Measurements from ENCODE around the gene EMX1.

Gene EMX1

DNA sequence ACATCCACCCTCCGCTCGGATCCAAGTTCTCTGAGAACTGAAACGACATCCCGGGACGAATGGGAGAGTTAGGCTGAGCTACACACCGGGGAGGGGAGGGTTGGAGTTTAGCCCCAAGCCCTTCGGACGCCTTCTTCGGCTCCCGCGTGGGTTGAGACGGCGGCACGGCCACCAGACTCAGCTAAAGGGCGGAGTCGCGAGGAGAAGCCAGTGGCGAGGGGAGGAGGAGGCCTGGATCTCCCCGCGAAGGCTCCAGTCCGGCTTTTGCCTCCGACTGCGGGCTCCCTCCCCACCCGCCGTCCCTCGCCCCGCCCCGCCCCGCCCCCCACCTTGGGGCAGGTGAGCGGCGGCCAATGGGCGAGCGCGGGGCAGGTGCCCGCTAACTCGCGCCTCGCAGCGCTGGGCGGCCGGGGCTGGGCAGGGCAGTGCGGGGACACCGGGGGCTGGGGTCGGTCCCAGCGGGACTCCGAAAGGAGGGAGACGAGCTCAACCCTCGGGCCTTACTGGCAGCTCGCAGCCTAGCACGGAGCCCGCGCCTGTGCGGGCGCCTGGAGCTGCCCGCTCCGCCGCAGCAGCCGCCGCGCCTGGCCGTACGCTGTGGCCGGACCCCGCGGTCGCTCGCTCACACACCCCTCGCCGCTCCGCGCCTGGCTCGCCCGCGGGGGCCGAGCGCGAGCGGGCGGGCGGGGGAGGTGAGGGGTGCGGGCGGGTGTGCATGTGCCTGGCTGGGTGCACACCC is at the start of gene EMX1:
Gene EMX1, plus strand, starts transcription at position 382 of the 739 bp plus-strand sequence. Its CDS starts 334 bp downstream, at position 716.
- peak in 1 of 2 donors; percentile 42 for DNase-seq (ENCODE audit: low read depth in 1 of 2, low spot score in 1 of 2)

DNA sequence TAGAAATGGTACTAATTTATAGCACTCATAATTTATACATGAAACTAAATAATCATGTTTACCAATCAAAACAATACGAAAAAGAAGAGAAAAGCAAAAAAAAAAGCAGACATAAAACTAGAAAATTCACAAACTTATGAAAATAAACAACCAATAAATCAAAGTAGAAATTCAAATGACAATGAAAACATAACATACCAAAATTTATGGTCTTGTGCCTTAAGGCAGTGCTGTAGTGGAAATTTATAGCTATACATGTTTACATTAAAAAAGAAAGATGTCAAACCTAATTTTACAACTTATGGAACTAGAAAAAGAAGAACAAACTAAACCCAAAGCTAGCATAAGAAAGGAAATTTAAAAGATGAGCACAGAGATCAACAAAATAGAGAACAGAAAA is 46.3 kb upstream of the EMX1 start:
- no peak for DNase-seq (ENCODE audit: low read depth in 1 of 2, low spot score in 1 of 2)

GRCh38 chr2:72871880-72872279 is 45.4 kb upstream of the EMX1 start:
- DNase-seq (ENCODE audit: low read depth in 1 of 2, low spot score in 1 of 2), result no peak

- DNase-seq (ENCODE audit: low read depth in 1 of 2, low spot score in 1 of 2), result no peak
Measured at GRCh38 chr2:72883356-72883962, 33.9 kb upstream of the EMX1 start.

DNA sequence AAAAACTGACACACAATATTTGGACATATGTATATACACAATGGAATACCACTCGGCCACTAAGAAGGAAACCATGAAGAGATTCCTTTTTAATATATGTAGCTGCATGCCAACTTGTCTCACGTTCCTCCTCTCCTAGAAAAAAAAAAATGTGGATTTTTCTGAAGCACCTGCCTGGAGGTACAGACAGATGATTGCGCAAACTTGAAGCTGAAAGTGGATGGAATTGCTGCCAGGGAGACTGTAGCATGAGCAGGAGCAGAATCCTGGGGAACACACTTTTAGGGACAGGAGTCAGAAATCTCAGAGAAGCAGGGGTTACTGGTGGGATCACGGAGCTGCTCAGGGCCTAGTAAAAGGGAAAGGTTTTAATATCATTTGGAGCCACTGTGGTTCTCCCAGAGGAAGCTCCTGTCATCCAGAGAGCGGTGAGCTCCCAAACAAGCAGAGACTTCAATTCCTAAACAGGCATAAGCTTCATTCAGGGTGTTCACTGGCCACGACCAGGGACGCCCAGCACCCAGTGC is 30.8 kb upstream of the EMX1 start:
- DNase-seq (ENCODE audit: low read depth in 1 of 2, low spot score in 1 of 2), result no peak

GRCh38 chr2:72887032-72887739 is 30.1 kb upstream of the EMX1 start, which contains the start of gene SPR:
Gene SPR (plus strand): TSS chr2:72887408. CDS start chr2:72887433, 25 bp downstream.
- DNase-seq (ENCODE audit: low read depth in 1 of 2, low spot score in 1 of 2), result peak in 1 of 2 donors; percentile 59

GRCh38 chr2:72887740-72888437 is 29.4 kb upstream of the EMX1 start:
- DNase-seq (ENCODE audit: low read depth in 1 of 2, low spot score in 1 of 2), result peak in 1 of 2 donors; percentile 48

DNA sequence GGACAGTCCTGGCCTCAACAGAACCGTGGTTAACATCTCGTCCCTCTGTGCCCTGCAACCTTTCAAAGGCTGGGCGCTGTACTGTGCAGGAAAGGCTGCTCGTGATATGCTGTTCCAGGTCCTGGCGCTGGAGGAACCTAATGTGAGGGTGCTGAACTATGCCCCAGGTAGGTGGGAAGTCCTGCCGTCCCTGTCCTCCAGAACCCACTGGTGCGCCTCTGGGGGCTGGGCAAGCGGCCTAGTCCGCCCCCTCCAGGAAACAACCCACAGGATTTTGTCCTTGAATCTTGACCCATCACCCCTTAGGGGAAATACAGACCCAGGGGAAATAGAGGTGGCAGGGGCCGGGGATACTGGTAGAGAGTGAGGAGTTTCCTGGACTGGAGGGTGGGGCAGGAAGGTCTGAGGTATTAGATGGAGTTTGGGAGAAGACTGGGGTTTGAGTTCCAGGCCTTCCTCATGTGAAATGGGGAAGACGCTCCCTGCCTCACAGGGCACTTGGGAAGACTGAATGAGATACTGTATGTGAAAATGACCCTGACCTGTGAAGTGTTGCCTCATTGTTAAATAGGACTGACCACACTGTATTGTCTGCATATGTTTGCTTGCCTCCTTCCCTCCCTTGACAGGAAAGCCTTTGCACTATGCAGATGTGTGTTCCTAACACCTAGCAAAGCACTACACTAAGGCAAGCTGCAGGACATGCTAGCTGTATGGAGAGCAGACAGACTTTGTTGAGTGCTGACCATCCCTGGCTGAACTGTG is 28.7 kb upstream of the EMX1 start:
- DNase-seq (ENCODE audit: low read depth in 1 of 2, low spot score in 1 of 2), result no peak

DNA sequence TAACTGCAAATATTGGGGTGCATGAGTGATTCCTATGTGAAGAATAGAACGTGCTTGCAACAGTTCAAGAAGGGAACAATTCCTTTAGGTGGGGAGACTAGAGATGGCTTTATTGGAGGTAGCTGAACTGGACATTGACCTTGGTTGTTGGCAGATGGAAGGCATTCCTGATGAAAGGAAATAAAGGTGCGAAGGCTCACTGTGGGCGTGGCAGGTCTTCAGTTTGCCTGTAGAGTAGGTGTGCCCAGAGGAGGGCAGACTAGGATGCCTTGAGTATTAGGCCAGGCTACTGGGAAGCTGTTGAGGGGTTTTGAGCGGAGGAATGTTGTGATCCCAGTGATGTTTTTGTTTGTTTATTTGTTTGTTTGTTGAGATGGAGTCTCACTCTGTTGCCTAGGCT is 27.3 kb upstream of the EMX1 start:
- DNase-seq (ENCODE audit: low read depth in 1 of 2, low spot score in 1 of 2), result no peak

- DNase-seq (ENCODE audit: low read depth in 1 of 2, low spot score in 1 of 2), result no peak
Measured at GRCh38 chr2:72891091-72891818, 26.1 kb upstream of the EMX1 start.

- DNase-seq (ENCODE audit: low read depth in 1 of 2, low spot score in 1 of 2), result peak in 1 of 2 donors; percentile 44
Measured at GRCh38 chr2:72892506-72893173, 24.7 kb upstream of the EMX1 start.

- DNase-seq (ENCODE audit: low read depth in 1 of 2, low spot score in 1 of 2), result no peak
Measured at GRCh38 chr2:72893594-72894319, 23.6 kb upstream of the EMX1 start.

DNA sequence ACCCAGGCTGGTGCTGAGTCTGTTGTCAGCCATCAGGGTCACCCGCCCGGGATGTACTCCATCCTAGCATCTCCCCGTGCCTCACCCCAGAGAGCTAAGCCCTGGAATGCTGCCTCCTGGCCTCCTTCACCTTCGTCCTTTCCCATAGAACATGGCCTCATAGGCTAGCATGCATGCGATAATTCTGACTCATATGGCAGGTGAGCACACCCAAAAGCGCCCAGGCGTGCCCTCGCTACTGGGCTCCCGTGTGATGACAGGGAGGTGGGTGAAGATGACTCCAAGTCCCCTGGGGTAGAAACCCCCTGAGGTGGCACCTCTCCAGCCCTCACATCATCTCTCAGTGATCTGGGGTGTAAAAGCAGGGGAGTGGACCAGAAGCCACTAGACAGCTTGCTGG is 22.8 kb upstream of the EMX1 start:
- DNase-seq (ENCODE audit: low read depth in 1 of 2, low spot score in 1 of 2), result no peak

- no peak for DNase-seq (ENCODE audit: low read depth in 1 of 2, low spot score in 1 of 2)
Measured at GRCh38 chr2:72895154-72895553, 22.2 kb upstream of the EMX1 start.

DNA sequence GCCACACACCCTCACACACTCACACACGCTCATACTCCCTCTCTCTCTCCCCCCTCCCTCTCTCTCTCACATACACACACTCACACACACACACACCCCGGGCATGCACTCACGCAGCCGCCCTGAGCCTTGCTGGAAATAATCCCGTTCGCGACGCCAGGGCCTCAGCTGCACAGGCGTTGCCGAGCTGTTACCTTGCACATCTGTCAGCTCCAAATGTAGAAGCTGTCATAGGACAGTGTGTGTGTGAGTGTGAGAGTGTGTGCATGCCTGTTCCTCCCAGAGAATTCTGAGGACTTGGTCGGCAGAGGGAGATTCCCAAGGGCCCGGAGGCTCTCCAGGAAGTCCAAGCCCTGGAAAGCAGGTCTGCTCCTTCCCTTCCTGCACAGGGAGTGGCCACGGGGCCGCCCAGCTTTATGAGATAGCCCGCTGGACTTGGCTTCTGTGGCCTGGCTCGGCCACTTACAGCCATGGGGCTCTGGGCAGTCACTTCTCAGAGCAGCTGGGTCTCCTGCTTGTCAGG is 21.5 kb upstream of the EMX1 start:
- DNase-seq (ENCODE audit: low read depth in 1 of 2, low spot score in 1 of 2), result no peak

DNA sequence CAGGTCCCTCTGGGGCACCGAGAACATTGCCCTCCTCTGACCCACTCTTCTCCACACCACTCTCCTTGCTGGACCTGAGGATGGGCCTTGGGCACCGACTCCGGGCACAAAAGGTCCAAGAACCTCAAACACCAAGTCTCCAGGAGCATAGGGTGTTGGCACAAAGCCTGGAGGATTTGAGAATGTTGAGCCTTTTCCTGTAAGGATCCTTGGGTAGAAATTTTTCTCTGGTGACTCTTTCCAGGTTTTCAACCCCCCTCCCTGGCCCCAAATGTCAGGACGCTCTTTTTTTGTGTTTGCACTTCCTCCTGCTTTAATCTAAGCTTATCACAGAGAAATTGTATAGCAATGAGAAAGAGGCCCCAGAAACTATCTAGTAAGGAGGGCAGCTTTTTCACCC is 20.9 kb upstream of the EMX1 start:
- DNase-seq (ENCODE audit: low read depth in 1 of 2, low spot score in 1 of 2), result no peak

DNA sequence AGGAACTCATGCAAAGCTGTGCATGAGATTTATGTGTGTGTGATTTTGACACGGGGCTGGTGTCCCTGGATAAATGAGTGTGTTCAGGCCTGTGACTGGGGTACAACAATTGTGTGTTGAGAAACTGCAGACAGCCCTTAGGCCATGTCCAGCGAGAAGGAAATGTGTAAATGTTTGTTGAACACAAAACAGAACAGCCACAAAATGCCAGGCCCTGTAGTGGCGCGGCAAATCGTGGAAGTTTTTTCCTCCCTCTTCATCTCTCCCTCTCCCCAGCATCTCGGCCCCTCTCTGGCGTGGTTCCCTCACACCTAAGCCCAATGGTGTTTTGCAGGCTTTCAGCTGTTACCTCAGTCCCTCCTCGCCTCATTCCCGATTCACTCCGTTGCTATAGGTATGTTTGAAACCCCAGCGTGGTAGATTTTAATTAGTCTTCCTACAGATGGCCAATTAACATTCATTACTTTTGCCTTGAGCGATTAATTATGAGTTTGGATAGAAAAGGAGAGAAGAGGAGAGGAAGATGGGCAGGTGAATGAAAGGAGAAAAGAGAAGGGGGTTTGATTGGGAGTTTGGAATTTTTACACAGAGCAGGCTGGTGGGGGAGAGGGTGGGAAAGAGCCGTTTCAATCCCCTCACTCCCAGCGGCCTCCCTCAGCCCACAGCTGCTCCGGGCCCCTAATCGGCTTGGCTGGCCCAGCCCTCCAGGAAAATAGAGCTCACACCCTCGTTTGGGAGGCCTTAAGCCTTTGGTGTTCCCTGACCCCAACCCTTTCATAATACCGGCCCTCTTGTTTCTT is 19.3 kb upstream of the EMX1 start:
- DNase-seq (ENCODE audit: low read depth in 1 of 2, low spot score in 1 of 2), result no peak

DNA sequence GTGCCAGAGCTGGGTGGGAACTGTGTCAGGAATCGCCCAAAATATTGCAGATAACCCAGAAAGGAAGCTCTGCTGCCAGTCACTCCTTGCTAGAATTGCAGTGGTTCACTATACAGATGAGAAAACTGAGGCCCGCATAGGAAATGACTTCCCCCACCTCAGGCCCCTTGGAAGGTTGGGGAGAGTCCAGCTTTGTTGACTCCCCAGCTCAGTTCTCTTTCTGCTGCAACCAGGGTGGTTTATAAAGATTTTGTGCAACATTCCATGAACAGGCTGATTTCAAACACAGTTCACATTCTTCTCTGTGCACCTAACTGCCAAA is 18.8 kb upstream of the EMX1 start:
- DNase-seq (ENCODE audit: low read depth in 1 of 2, low spot score in 1 of 2), result no peak

Data from stimulated activated CD4-positive, alpha-beta T cell treated with anti-CD3 and anti-CD28 coated beads, Interleukin-15, amount 100 ng/mL, for 1 hour (primary cell).